ENCODE data around the gene HOXD11. TPM values are rescaled to one million over a fixed set of nuclear protein-coding genes. Genes with fewer than 3 reads are reported as not detected.

The HOXD11 gene
- total RNA-seq, 4 donors from 2014 or later = 0.21 to 1.8 (median 1.2) TPM; not detected in 1

DNA sequence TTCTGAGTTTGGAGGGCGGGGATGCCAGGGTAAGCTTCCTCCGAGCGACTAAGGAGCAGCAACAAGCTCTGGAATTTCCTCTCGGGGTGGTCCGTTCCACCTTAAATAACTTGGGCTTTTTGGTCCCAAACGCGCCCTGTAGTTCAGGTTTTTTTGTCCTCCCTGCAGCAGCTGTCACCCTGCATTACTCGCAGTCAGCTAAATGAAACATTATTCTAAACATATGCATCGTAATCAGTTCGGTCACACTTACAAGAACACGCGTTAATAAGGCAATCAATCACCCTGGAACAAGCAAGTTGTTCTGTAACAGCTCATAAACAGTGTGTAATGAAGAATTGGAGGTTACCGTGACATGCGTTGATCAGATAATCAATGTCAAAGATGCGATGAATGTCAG is 31.6 kb upstream of the HOXD11 start:
- Histone ChIP-seq H3K27me3 (peaks cover 7 to 97% of the 10 kb centered on the region in 2 donors), H3K27ac (no peak overlapping the region), H3K4me1 (peaks cover 0 to 34% (median under 1%) of the 10 kb centered on the region in 4 donors), H3K36me3 (no peaks in the 10 kb centered on the region), H3K9me3 (no peaks in the 10 kb centered on the region), H3K4me3 (no peak overlapping the region)
- no peak for DNase-seq (ENCODE audit: low spot score in 2 of 2)
- 10% methylated on average over 15 of the region's 15 CpGs for WGBS, 2 donors
- TF ChIP-seq POLR2A (IDR thresholded peaks at IDR 0.05) = no peak
- TF ChIP-seq EP300 (IDR thresholded peaks at IDR 0.05) = peak in 1 of 2 donors; percentile 21
- TF ChIP-seq, protein P1, sequence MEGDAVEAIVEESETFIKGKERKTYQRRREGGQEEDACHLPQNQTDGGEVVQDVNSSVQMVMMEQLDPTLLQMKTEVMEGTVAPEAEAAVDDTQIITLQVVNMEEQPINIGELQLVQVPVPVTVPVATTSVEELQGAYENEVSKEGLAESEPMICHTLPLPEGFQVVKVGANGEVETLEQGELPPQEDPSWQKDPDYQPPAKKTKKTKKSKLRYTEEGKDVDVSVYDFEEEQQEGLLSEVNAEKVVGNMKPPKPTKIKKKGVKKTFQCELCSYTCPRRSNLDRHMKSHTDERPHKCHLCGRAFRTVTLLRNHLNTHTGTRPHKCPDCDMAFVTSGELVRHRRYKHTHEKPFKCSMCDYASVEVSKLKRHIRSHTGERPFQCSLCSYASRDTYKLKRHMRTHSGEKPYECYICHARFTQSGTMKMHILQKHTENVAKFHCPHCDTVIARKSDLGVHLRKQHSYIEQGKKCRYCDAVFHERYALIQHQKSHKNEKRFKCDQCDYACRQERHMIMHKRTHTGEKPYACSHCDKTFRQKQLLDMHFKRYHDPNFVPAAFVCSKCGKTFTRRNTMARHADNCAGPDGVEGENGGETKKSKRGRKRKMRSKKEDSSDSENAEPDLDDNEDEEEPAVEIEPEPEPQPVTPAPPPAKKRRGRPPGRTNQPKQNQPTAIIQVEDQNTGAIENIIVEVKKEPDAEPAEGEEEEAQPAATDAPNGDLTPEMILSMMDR (IDR thresholded peaks at IDR 0.05) = no peak

DNA sequence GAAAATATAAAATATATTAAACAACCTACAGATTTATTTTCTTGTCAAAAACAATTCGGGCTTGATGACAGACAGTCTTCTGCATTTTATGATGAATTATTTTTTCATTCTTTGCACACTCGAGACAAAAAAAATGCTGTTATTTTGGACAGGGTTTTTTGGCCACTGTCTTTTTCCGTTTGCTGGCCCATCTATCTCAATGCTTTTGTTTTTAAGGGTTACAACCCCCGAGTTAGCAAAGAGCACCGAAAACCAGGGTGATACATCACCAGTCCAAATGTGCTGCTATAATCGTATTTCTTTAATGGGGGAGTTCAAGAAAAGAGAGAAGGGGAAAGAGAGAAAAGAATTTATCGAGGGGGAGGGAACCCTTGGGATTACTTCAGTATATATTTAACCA is 31.0 kb upstream of the HOXD11 start:
- WGBS, 2 donors = 17 to 18% methylated on average over 7 of the region's 7 CpGs
- Histone ChIP-seq H3K27ac (no peak overlapping the region), H3K27me3 (peaks cover 8 to 97% of the 10 kb centered on the region in 2 donors), H3K36me3 (no peaks in the 10 kb centered on the region), H3K4me1 (peaks cover 0 to 40% (median 2%) of the 10 kb centered on the region in 4 donors), H3K4me3 (no peak overlapping the region), H3K9me3 (no peaks in the 10 kb centered on the region)
- TF ChIP-seq POLR2A (IDR thresholded peaks at IDR 0.05) (no peak), EP300 (IDR thresholded peaks at IDR 0.05) (no peak)
- TF ChIP-seq, protein P1 (IDR thresholded peaks at IDR 0.05) = no peak
- DNase-seq (ENCODE audit: low spot score in 2 of 2) = no peak

DNA sequence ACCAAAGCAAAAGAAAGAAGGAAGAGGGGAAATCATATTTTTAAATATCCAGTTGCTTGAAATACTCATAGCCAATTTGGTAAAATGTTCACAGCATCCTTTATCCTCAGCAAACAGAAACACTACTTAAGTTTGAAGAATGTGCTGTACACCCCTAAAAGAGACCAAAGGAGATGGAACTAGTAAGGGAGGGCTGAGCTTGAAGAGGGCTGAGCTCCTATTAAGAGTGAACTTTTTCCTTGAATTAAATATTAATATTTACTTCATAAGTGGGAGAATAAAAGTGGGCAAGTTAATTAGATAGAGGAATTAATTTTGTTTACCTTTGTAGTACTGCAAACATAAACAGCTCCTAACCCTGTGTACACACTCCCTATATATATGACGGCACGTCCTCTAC is 30.3 kb upstream of the HOXD11 start:
- 21 to 31% methylated on average over 2 of the region's 2 CpGs for WGBS, 2 donors
- no peak for DNase-seq (ENCODE audit: low spot score in 2 of 2)
- H3K9me3 ChIP-seq = no peaks in the 10 kb centered on the region
- no peak overlapping the region for H3K4me3 ChIP-seq
- no peak overlapping the region for H3K27ac ChIP-seq
- H3K4me1 ChIP-seq = peaks cover 0 to 41% (median 2%) of the 10 kb centered on the region in 4 donors
- no peaks in the 10 kb centered on the region for H3K36me3 ChIP-seq
- TF ChIP-seq EP300 (IDR thresholded peaks at IDR 0.05) (no peak), POLR2A (IDR thresholded peaks at IDR 0.05) (no peak)
- TF ChIP-seq, protein P1 (IDR thresholded peaks at IDR 0.05) = no peak
- peaks cover 13 to 97% of the 10 kb centered on the region in 2 donors for H3K27me3 ChIP-seq

DNA sequence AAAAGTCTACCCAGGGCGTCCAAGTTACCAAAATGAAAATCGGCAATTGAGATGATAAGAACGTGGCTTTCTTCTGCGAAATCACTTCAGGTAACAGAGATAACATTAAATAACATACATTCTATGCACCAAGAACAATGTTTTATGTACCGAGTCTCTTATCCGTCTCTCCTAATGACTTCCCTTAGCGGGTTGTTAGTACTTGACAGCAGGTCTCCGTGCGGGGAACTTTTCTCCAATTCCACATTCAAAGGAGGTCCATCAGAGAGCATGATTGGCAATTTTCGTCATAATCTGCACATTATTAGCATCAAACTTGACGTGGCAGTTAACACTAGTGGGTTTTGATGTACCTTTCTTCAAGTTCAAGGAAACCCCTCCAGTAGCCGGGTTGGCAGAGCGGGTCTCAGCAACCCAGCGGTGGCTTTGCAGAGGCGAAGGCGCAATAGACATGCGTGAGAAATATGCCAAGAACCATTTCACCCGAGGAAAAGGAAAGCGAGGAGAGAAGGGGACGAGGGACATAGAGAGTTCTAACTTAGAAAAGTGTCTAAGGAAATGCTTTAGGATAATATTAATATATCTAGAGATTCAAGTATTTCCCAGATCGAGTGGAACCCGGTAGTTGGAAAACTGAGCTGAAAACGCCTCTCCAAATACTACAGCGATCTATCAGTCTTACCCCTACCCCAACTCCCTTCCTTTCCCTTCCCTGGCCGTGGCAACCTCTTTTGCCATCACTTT is 28.4 kb upstream of the HOXD11 start:
- Histone ChIP-seq H3K4me1 (peaks cover 0 to 47% (median 2%) of the 10 kb centered on the region in 4 donors), H3K27me3 (peaks cover 21 to 97% of the 10 kb centered on the region in 2 donors), H3K9me3 (no peaks in the 10 kb centered on the region), H3K27ac (no peak overlapping the region), H3K36me3 (no peaks in the 10 kb centered on the region), H3K4me3 (no peak overlapping the region)
- no peak for DNase-seq (ENCODE audit: low spot score in 2 of 2)
- 8% methylated on average over 25 of the region's 25 CpGs for WGBS, 2 donors
- TF ChIP-seq, protein P1 (IDR thresholded peaks at IDR 0.05) = no peak
- TF ChIP-seq EP300 (IDR thresholded peaks at IDR 0.05) (peak in 1 of 2 donors; percentile 13), POLR2A (IDR thresholded peaks at IDR 0.05) (no peak)

DNA sequence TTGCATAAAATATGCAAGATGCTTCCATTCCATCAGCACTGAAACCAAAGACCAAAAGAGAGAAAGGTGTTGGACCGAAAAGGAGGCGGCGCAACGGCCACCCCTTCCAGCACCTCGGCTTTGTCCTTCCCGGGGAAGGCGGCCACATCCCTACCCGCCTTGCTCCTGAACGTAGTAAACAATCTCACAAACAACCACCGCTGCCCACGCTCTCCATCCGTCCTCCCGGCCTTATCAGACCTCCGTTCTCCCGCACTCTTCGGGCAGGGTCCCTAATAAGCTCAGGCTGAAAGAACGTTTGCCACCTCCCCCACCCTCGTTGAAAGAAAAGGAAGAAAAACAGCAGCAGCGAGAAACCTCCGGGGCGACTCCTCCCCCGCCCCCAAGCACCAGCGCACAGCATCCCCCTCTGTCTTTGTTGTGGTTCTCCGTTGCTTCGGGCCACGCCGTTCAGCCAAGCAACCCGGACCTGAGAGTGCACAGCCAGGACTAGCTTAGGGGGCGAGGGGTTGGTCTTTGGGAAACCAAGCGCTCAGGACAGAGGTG is 27.7 kb upstream of the HOXD11 start:
- DNase-seq (ENCODE audit: low spot score in 2 of 2) = no peak
- peaks cover 25 to 97% of the 10 kb centered on the region in 2 donors for H3K27me3 ChIP-seq
- H3K36me3 ChIP-seq = no peaks in the 10 kb centered on the region
- 4 to 7% methylated on average over 30 of the region's 30 CpGs for WGBS, 2 donors
- TF ChIP-seq EP300 (IDR thresholded peaks at IDR 0.05) = no peak
- TF ChIP-seq, protein P1 (IDR thresholded peaks at IDR 0.05) = no peak
- no peak for TF ChIP-seq POLR2A (IDR thresholded peaks at IDR 0.05)
- peaks cover 0 to 48% (median 2%) of the 10 kb centered on the region in 4 donors for H3K4me1 ChIP-seq
- no peak overlapping the region for H3K4me3 ChIP-seq
- no peak overlapping the region for H3K27ac ChIP-seq
- no peaks in the 10 kb centered on the region for H3K9me3 ChIP-seq
